HepG2 (cell line): ENCODE measurements around the gene EIF5A. TPM values are rescaled to one million over a fixed set of nuclear protein-coding genes. Genes with fewer than 3 reads are reported as not detected.

Experiments
- CHD2 ChIP-seq: IDR thresholded peaks from 2 replicates; pipeline ENCODE4 v1.6.1; 2011; ENCODE audit warnings: low read depth, low read length, improper control_type of control experiment
- ERF ChIP-seq: IDR thresholded peaks from 2 replicates; pipeline ENCODE4 v1.6.1; 2018; ENCODE audit warnings: missing biosample characterization, missing genetic modification reagents
- GRHL1 ChIP-seq: sonication (generic); formaldehyde crosslinking; conservative IDR thresholded peaks from 2 replicates; pipeline ENCODE4 v1.8.0; 2022; ENCODE audit warnings: missing genetic modification reagents
- HDAC1 ChIP-seq: sonication (generic); formaldehyde crosslinking; IDR thresholded peaks from 2 replicates; pipeline ENCODE4 v1.5.1; 2020; ENCODE audit warnings: mild to moderate bottlenecking, missing genetic modification reagents
- KLF13 ChIP-seq: sonication (generic); formaldehyde crosslinking; IDR thresholded peaks from 2 replicates; pipeline ENCODE4 v1.4.0; 2020; ENCODE audit warnings: mild to moderate bottlenecking, missing genetic modification reagents
- MXD1 ChIP-seq: sonication (generic); formaldehyde crosslinking; IDR thresholded peaks from 2 replicates; pipeline ENCODE4 v1.4.0; 2020; ENCODE audit warnings: mild to moderate bottlenecking, missing genetic modification reagents
- NONO ChIP-seq, 2 experiments: fragments of 450-650 bp in 1 of 2; sonication (generic) in 1 of 2; formaldehyde crosslinking in 1 of 2; IDR thresholded peaks in 1 of 2; conservative IDR thresholded peaks in 1 of 2; 2 replicates each; pipeline versions ENCODE4 v1.6.1 to v1.8.0; 2017 to 2022; ENCODE audit warnings: mild to moderate bottlenecking in 1 of 2, missing genetic modification reagents in 1 of 2, moderate library complexity in 1 of 2
- NR2F6 ChIP-seq, 2 experiments: IDR thresholded peaks; 2 replicates each; pipeline ENCODE4 v1.6.1; 2016; ENCODE audit warnings: antibody characterized with exemption in 1 of 2, mild to moderate bottlenecking in 1 of 2
- ONECUT2 ChIP-seq: sonication (generic); formaldehyde crosslinking; IDR thresholded peaks from 2 replicates; pipeline ENCODE4 v1.4.0; 2020; ENCODE audit warnings: missing genetic modification reagents
- SNRNP70 ChIP-seq: fragments of 200-400 bp; formaldehyde crosslinking; IDR thresholded peaks from 2 replicates; pipeline ENCODE4 v1.6.1; 2017; ENCODE audit warnings: mild to moderate bottlenecking, low read depth, low read length, moderate library complexity
- TAF1 ChIP-seq: sonication (generic); formaldehyde crosslinking; IDR thresholded peaks from 2 replicates; pipeline ENCODE4 v1.4.0; 2020; ENCODE audit warnings: missing genetic modification reagents
- TARDBP ChIP-seq: sonication (generic); formaldehyde crosslinking; IDR thresholded peaks from 2 replicates; pipeline ENCODE4 v1.8.0; 2022; ENCODE audit warnings: mild to moderate bottlenecking, missing genetic modification reagents
- TEAD2 ChIP-seq: sonication (generic); formaldehyde crosslinking; IDR thresholded peaks from 2 replicates; pipeline ENCODE4 v1.9.0; 2021; ENCODE audit warnings: missing genetic modification reagents
- ZNF256 ChIP-seq: sonication (generic); formaldehyde crosslinking; conservative IDR thresholded peaks from 2 replicates; pipeline ENCODE4 v1.4.0; 2020; ENCODE audit warnings: missing genetic modification reagents
- ZNF264 ChIP-seq: sonication (generic); formaldehyde crosslinking; IDR thresholded peaks from 2 replicates; pipeline ENCODE4 v1.4.0; 2020; ENCODE audit warnings: missing genetic modification reagents
- ZNF510 ChIP-seq: sonication (generic); formaldehyde crosslinking; IDR thresholded peaks from 2 replicates; pipeline ENCODE4 v1.4.0; 2020; ENCODE audit warnings: low read depth, mild to moderate bottlenecking, missing genetic modification reagents
- ZNF607 ChIP-seq: sonication (generic); formaldehyde crosslinking; IDR thresholded peaks from 2 replicates; pipeline ENCODE4 v1.5.1; 2020; ENCODE audit warnings: missing genetic modification reagents, mild to moderate bottlenecking, borderline replicate concordance
- ZNF746 ChIP-seq: sonication (generic); formaldehyde crosslinking; IDR thresholded peaks from 2 replicates; pipeline ENCODE4 v1.8.0; 2022; ENCODE audit warnings: mild to moderate bottlenecking, missing genetic modification reagents
- ZSCAN25 ChIP-seq: sonication (generic); formaldehyde crosslinking; IDR thresholded peaks from 2 replicates; pipeline ENCODE4 v1.8.0; 2022; ENCODE audit warnings: mild to moderate bottlenecking, missing genetic modification reagents
- polyA plus RNA-seq, 8 experiments: library from polyadenylated mRNA; depleted of rRNA in 3 of 8; stranded (reverse) in 7 of 8; unstranded in 1 of 8; fragments of >200 nt; fragmentation: Illumina TruSeq in 4 of 8; extraction: Trizol in 4 of 8; gene quantifications; 2 replicates each; pipeline versions ENCODE4 v1.2.1 to v1.2.3, GENCODE V29; 2011 to 2016; ENCODE audit warnings: low read depth in 4 of 8, missing spikeins in 1 of 8, mixed read lengths in 1 of 8; ENCODE audit not compliant: insufficient read depth in 1 of 8
- total RNA-seq, 5 experiments: library from RNA; depleted of rRNA; stranded (reverse); fragments of >200 nt; fragmentation: Illumina TruSeq; extraction: Trizol; gene quantifications; 2 replicates each; pipeline ENCODE4 v1.2.3, GENCODE V29; 2016; ENCODE audit warnings: low read depth in 1 of 5
- TF ChIP-seq, protein P1 (sequence below): sonication (generic); formaldehyde crosslinking; IDR thresholded peaks from 2 replicates; pipeline ENCODE4 v1.5.0; 2020; ENCODE audit warnings: missing genetic modification reagents
- TF ChIP-seq, protein P2 (sequence below): sonication (generic); formaldehyde crosslinking; IDR thresholded peaks from 2 replicates; pipeline ENCODE4 v1.8.0; 2022; ENCODE audit warnings: mild to moderate bottlenecking, missing genetic modification reagents, moderate library complexity
- TF ChIP-seq, protein P3 (sequence below): sonication (generic); formaldehyde crosslinking; IDR thresholded peaks from 2 replicates; pipeline ENCODE4 v1.5.0; 2020; ENCODE audit warnings: missing genetic modification reagents, mild to moderate bottlenecking, borderline replicate concordance
- TF ChIP-seq, protein P4 (sequence below): IDR thresholded peaks from 2 replicates; pipeline ENCODE4 v1.6.1; 2018; ENCODE audit warnings: missing genetic modification reagents

Gene EIF5A
- total and polyA plus RNA-seq, 2 of the 13 experiments (the other 11 are each of a cell fraction or from before 2014, with no cell fraction given), result 319 to 337 TPM

DNA sequence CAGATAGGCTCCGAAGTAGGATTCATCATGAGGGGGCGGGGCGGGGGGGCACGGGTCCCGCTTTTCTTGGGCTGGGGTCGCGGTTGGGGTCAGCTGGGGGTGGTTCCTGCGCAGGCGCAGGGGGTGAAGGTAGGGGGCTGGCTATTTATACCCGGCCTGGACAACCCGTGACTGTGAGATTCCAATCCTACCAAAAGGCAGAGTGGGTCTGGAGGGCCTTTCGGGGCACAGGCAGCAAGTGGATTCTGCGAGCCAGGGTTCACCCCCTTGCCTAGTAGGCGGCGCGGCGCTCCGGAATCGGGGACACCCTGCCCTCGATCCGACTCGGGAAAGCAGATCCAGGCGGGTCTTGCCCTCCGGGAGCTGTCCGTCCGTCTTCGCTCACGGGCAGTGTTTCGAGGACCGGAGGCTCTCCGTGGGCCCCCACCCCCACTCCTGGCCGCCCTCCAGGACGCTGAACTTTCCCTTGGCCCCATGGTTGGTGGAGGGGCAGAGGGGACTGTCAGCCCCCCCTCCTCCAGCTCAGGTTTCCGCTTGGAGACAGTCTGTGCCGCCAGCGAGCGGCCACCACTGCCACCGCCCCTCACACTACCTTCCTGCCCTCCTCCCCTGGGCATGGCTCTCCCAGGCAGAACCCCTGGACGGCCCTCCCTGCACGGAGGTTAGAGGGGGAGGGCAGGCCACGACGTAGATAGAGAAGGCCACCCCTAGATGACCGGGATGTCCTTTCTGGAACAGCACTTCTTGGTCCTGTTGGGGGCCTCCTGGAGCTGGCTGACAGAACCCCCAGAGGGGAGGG is 25.3 kb upstream of the EIF5A start (continued):
- TF ChIP-seq, protein P1, sequence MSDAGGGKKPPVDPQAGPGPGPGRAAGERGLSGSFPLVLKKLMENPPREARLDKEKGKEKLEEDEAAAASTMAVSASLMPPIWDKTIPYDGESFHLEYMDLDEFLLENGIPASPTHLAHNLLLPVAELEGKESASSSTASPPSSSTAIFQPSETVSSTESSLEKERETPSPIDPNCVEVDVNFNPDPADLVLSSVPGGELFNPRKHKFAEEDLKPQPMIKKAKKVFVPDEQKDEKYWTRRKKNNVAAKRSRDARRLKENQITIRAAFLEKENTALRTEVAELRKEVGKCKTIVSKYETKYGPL, result no peak
- TF ChIP-seq ZNF746 (CRISPR knock-in tag), result 0 out of 2 replicates have a peak, but pooled peaks have one; percentile 19
- no peak for TF ChIP-seq ZNF607
- TF ChIP-seq HDAC1 (CRISPR knock-in tag), result peak; percentile 69
- TF ChIP-seq MXD1 (CRISPR knock-in tag), result no peak
- no peak; the same call in 1 of the 2 replicates for TF ChIP-seq TAF1 (CRISPR knock-in tag)
- no peak; the same call in 1 of the 2 replicates for TF ChIP-seq ZSCAN25 (CRISPR knock-in tag)
- no peak for TF ChIP-seq CHD2
- no peak for TF ChIP-seq TEAD2
- TF ChIP-seq ZNF264 (CRISPR knock-in tag), result no peak
- TF ChIP-seq NONO (IDR thresholded peaks at IDR 0.05), result no peak
- 0 out of 2 replicates have a peak, but pooled peaks have one; percentile 22 for TF ChIP-seq NONO (CRISPR knock-in tag; conservative IDR thresholded peaks at IDR 0.05)
- TF ChIP-seq GRHL1 (CRISPR knock-in tag), result no peak
- TF ChIP-seq KLF13 (CRISPR knock-in tag), result no peak
- no peak for TF ChIP-seq ERF (CRISPR knock-in tag)
- TF ChIP-seq TARDBP (CRISPR knock-in tag), result no peak
- TF ChIP-seq, protein P2, sequence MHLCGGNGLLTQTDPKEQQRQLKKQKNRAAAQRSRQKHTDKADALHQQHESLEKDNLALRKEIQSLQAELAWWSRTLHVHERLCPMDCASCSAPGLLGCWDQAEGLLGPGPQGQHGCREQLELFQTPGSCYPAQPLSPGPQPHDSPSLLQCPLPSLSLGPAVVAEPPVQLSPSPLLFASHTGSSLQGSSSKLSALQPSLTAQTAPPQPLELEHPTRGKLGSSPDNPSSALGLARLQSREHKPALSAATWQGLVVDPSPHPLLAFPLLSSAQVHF (CRISPR knock-in tag), result no peak
- no peak for TF ChIP-seq ONECUT2 (CRISPR knock-in tag)
- TF ChIP-seq, protein P3, sequence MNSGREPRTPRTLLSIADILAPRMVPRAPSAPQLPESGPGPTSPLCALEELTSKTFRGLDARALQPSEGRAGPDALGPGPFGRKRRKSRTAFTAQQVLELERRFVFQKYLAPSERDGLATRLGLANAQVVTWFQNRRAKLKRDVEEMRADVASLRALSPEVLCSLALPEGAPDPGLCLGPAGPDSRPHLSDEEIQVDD (CRISPR knock-in tag), result no peak
- TF ChIP-seq NR2F6 (IDR thresholded peaks at IDR 0.05), result peak; percentile 29
- TF ChIP-seq NR2F6 (CRISPR knock-in tag; IDR thresholded peaks at IDR 0.05), result no peak
- TF ChIP-seq, protein P4, sequence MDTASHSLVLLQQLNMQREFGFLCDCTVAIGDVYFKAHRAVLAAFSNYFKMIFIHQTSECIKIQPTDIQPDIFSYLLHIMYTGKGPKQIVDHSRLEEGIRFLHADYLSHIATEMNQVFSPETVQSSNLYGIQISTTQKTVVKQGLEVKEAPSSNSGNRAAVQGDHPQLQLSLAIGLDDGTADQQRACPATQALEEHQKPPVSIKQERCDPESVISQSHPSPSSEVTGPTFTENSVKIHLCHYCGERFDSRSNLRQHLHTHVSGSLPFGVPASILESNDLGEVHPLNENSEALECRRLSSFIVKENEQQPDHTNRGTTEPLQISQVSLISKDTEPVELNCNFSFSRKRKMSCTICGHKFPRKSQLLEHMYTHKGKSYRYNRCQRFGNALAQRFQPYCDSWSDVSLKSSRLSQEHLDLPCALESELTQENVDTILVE (CRISPR knock-in tag), result 0 out of 2 replicates have a peak, but pooled peaks have one; percentile 45
- no peak for TF ChIP-seq ZNF510 (CRISPR knock-in tag)
- no peak for TF ChIP-seq ZNF256
- no peak for TF ChIP-seq SNRNP70
